Measurements from ENCODE around the gene ZNRF1.
A peak's percentile ranks its signal among the peaks of the same experiment; 100 is the strongest.
"Not testable (repeated sequence)": the region's sequence is repeated elsewhere in the genome, so short reads cannot be mapped to it uniquely, and the experiment has no call there.

Gene ZNRF1

GRCh38 chr16:75114946-75115825 is 116.4 kb downstream of the ZNRF1 start:
- no peak for DNase-seq

- DNase-seq, result no peak
Observed at GRCh38 chr16:75116081-75116910, 117.5 kb downstream of the ZNRF1 start, which contains the start of gene LDHD. Gene LDHD, minus strand, starts transcription at chr16:75116780. Its CDS starts 60 bp downstream, at chr16:75116720.

- DNase-seq, result no peak
Observed at GRCh38 chr16:75116911-75117245, 118.1 kb downstream of the ZNRF1 start.

- DNase-seq, result no peak
Observed at GRCh38 chr16:75118943-75119539, 120.2 kb downstream of the ZNRF1 start.

- DNase-seq, result no peak
Observed at GRCh38 chr16:75120253-75120652, 121.4 kb downstream of the ZNRF1 start.

GRCh38 chr16:75121949-75122568 is 123.2 kb downstream of the ZNRF1 start:
- DNase-seq, result no peak

- DNase-seq, result no peak
Observed at GRCh38 chr16:75122609-75123008, 123.8 kb downstream of the ZNRF1 start.

GRCh38 chr16:75127713-75128415 is 129.0 kb downstream of the ZNRF1 start:
- no peak for DNase-seq

GRCh38 chr16:75129421-75130149 is 130.8 kb downstream of the ZNRF1 start:
- not testable (repeated sequence) for DNase-seq

GRCh38 chr16:75130150-75130771 is 131.4 kb downstream of the ZNRF1 start:
- DNase-seq, result no peak

- no peak for DNase-seq
Observed at GRCh38 chr16:75131081-75131480, 132.3 kb downstream of the ZNRF1 start.

GRCh38 chr16:75138233-75138632 is 139.4 kb downstream of the ZNRF1 start:
- DNase-seq, result no peak

GRCh38 chr16:75138636-75139035 is 139.8 kb downstream of the ZNRF1 start:
- no peak for DNase-seq

- DNase-seq, result no peak
Observed at GRCh38 chr16:75139498-75139897, 140.7 kb downstream of the ZNRF1 start.

- DNase-seq, result no peak
Observed at GRCh38 chr16:75143941-75144340, 145.1 kb downstream of the ZNRF1 start.

GRCh38 chr16:75147968-75148310 is 149.1 kb downstream of the ZNRF1 start:
- DNase-seq, result no peak

GRCh38 chr16:75148311-75149195 is 149.7 kb downstream of the ZNRF1 start, which contains the start of gene ZFP1:
Gene ZFP1, plus strand, starts transcription at chr16:75148524. Its CDS starts 4,428 bp downstream, at chr16:75152952.
- peak; percentile 93 for DNase-seq

- DNase-seq, result no peak
Observed at GRCh38 chr16:75151798-75152197, 153.0 kb downstream of the ZNRF1 start.

- DNase-seq, result no peak
Observed at GRCh38 chr16:75152635-75153034, 153.8 kb downstream of the ZNRF1 start.

GRCh38 chr16:75160386-75160785 is 161.6 kb downstream of the ZNRF1 start:
- no peak for DNase-seq

Data from activated naive CD4-positive, alpha-beta T cell treated with Interleukin-2 at 50 U/mL for 16 hours (primary cell).